HepG2 (cell line): ENCODE data around the gene HRG.

Experiments used
- EZH2 ChIP-seq: conservative IDR thresholded peaks from 2 replicates; pipeline ENCODE4 v1.6.1; 2012; ENCODE audit warnings: mild to moderate bottlenecking, low read depth, low read length, moderate library complexity
- PPARG ChIP-seq: conservative IDR thresholded peaks from 2 replicates; pipeline ENCODE4 v1.6.1; 2016; ENCODE audit warnings: missing biosample characterization, missing genetic modification reagents
- TBL1XR1 ChIP-seq: fragments of 150-350 bp; IDR thresholded peaks from 2 replicates; pipeline ENCODE4 v1.6.1; 2014; ENCODE audit warnings: borderline replicate concordance, low read length; ENCODE audit not compliant: partially characterized antibody
- ZNF558 ChIP-seq: sonication (generic); formaldehyde crosslinking; IDR thresholded peaks from 2 replicates; pipeline ENCODE4 v1.9.0; 2022; ENCODE audit warnings: mild to moderate bottlenecking, missing genetic modification reagents, borderline replicate concordance

DNA sequence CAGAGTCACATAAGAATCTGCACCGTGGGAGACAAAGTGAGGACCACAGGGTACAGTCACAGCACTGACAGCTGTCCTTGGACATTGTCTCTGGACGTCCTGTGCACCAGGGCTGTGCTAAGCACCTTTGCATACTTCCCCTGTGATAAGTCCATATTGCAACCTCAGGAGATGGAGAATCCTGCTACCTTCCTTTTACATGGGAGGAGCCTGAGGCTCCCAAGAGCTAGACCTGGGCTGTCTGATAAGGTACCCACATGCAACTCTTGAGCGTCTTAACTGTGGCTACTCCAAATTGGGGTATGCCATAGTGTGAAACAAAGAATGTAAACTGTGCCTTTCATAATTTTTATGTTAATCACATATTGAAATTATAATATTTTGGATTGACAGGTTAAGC, 28.1 kb upstream of the HRG start:
- TF ChIP-seq ZNF558 (CRISPR knock-in tag) (no peak), PPARG (CRISPR knock-in tag) (no peak), TBL1XR1 (no peak), EZH2 (no peak)
